Lower leg skin (tissue), 3 donors: ENCODE data around the gene AKR1C3.

Experiments
- CTCF ChIP-seq, 3 donors: fragments of 450-650 bp; IDR thresholded peaks; one replicate each; pipeline ENCODE4 v1.5.1; 2016; ENCODE audit warnings: antibody characterized with exemption in 3 of 3, mild to moderate bottlenecking in 3 of 3, moderate library complexity in 2 of 3
- POLR2A ChIP-seq, 2 donors: fragments of 450-650 bp; IDR thresholded peaks; one replicate each; pipeline ENCODE4 v1.6.1; 2016 to 2017; ENCODE audit warnings: antibody characterized with exemption in 2 of 2, mild to moderate bottlenecking in 1 of 2, moderate library complexity in 1 of 2

DNA sequence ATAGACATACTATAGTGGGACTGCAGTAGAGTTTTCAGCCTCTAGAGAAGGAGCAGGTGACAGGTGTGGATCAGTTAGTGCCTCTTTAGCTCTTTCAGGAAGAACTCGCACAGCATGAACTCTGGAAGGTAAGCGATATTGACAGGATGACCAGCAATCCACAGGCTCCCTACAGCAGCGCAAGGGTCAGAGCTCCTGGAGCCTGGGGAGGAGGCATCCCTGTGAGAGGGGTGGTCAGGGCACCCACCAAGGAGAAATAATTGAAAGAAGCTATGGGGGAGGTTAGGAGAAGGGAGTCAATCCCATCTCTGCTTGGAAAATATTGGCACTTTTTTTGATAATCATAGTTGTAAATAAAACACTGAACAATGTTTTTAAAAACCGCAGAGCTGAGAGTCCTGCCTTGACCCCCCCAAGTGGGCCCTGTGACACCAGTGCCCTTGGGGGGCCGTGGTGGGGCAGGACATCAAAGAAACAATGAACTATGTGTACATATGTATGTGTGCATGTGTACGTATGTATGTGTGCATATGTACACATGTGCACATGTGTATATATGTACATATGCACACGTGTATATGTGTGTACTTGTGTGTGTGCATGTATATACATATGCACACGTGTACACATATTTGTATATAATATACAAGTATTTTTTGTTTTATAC is 13.8 kb downstream of the AKR1C3 start:
- TF ChIP-seq CTCF (IDR thresholded peaks at IDR 0.05) (no peak), POLR2A (IDR thresholded peaks at IDR 0.05) (no peak)
